ENCODE measurements around the gene HAAO. TPM values are rescaled to one million over a fixed set of nuclear protein-coding genes. Genes with fewer than 3 reads are reported as not detected.

The HAAO gene
- total and polyA plus RNA-seq, 2 of the 13 experiments (the other 11 are each of a cell fraction or from before 2014, with no cell fraction given) = 36.1 to 42.7 TPM

- 0 out of 2 replicates have a peak, but pooled peaks have one; percentile 29 for TF ChIP-seq KLF13 (CRISPR knock-in tag; IDR thresholded peaks at IDR 0.05)
- no peak for TF ChIP-seq FOSL1 (CRISPR knock-in tag; IDR thresholded peaks at IDR 0.05; ENCODE audit: borderline replicate concordance)
- 0 out of 2 replicates have a peak, but pooled peaks have one; percentile 23 for TF ChIP-seq ZNF772 (CRISPR knock-in tag; IDR thresholded peaks at IDR 0.05)
- no peak for TF ChIP-seq SRSF9 (IDR thresholded peaks at IDR 0.05; ENCODE audit: borderline replicate concordance, insufficient read depth, low read depth, low read length, poor library complexity, severe bottlenecking)
- TF ChIP-seq FOXA1 (IDR thresholded peaks at IDR 0.05) = no peak
- TF ChIP-seq FOXA1 (CRISPR knock-in tag; IDR thresholded peaks at IDR 0.05) = no peak
- TF ChIP-seq ZSCAN30 (CRISPR knock-in tag; IDR thresholded peaks at IDR 0.05) = no peak
- no peak for TF ChIP-seq ARID2 (CRISPR knock-in tag; IDR thresholded peaks at IDR 0.05; ENCODE audit: borderline replicate concordance)
- TF ChIP-seq ZBTB38 (CRISPR knock-in tag; IDR thresholded peaks at IDR 0.05) = peak; percentile 76
- peak; percentile 67; the same call in 1 of the 2 replicates for TF ChIP-seq ZBTB39 (CRISPR knock-in tag; IDR thresholded peaks at IDR 0.05)
- no peak for TF ChIP-seq ZNF432 (CRISPR knock-in tag; IDR thresholded peaks at IDR 0.05; ENCODE audit: borderline replicate concordance)
- no peak; the same call in 1 of the 2 replicates for TF ChIP-seq AHDC1 (CRISPR knock-in tag; IDR thresholded peaks at IDR 0.05; ENCODE audit: borderline replicate concordance)
- TF ChIP-seq ZKSCAN8 (CRISPR knock-in tag; IDR thresholded peaks at IDR 0.05; ENCODE audit: borderline replicate concordance) = no peak
- TF ChIP-seq SP1 (IDR thresholded peaks at IDR 0.05) = no peak
- no peak for TF ChIP-seq SP1 (CRISPR knock-in tag; IDR thresholded peaks at IDR 0.05)
- TF ChIP-seq NBN (conservative IDR thresholded peaks at IDR 0.05) = no peak
- TF ChIP-seq MBD4 (IDR thresholded peaks at IDR 0.05; ENCODE audit: borderline replicate concordance, low read length) = no peak
- 0 out of 2 replicates have a peak, but pooled peaks have one; percentile 28 for TF ChIP-seq ZNF777 (CRISPR knock-in tag; IDR thresholded peaks at IDR 0.05)
- no peak for TF ChIP-seq KDM3A (CRISPR knock-in tag; IDR thresholded peaks at IDR 0.05; ENCODE audit: low read depth)
- TF ChIP-seq CC2D1A (CRISPR knock-in tag; IDR thresholded peaks at IDR 0.05) = no peak
- TF ChIP-seq NR2F6 (IDR thresholded peaks at IDR 0.05) = no peak
- 0 out of 2 replicates have a peak, but pooled peaks have one; percentile 3 for TF ChIP-seq NR2F6 (CRISPR knock-in tag; IDR thresholded peaks at IDR 0.05)
- TF ChIP-seq PHF8 (CRISPR knock-in tag; IDR thresholded peaks at IDR 0.05) = no peak
- TF ChIP-seq ZNF501 (CRISPR knock-in tag; IDR thresholded peaks at IDR 0.05) = no peak
- no peak for TF ChIP-seq POLR2G (IDR thresholded peaks at IDR 0.05; ENCODE audit: low read depth, low read length)
- no peak for TF ChIP-seq GTF3A (CRISPR knock-in tag; conservative IDR thresholded peaks at IDR 0.05)
- TF ChIP-seq DMAP1 (CRISPR knock-in tag; IDR thresholded peaks at IDR 0.05) = 0 out of 2 replicates have a peak, but pooled peaks have one; percentile 14
These were observed 4.5 kb downstream of the HAAO start (continued) for GRCh38 chr2:42787788-42788477.
